ENCODE measurements around the gene RAB22A. TPM values are rescaled to one million over a fixed set of nuclear protein-coding genes. Genes with fewer than 3 reads are reported as not detected.
"Not testable (repeated sequence)": the region's sequence is repeated elsewhere in the genome, so short reads cannot be mapped to it uniquely, and the experiment has no call there.

Gene RAB22A
- total and polyA plus RNA-seq, 2 experiments from 2014 or later: 5.4 to 7.7 TPM

DNA sequence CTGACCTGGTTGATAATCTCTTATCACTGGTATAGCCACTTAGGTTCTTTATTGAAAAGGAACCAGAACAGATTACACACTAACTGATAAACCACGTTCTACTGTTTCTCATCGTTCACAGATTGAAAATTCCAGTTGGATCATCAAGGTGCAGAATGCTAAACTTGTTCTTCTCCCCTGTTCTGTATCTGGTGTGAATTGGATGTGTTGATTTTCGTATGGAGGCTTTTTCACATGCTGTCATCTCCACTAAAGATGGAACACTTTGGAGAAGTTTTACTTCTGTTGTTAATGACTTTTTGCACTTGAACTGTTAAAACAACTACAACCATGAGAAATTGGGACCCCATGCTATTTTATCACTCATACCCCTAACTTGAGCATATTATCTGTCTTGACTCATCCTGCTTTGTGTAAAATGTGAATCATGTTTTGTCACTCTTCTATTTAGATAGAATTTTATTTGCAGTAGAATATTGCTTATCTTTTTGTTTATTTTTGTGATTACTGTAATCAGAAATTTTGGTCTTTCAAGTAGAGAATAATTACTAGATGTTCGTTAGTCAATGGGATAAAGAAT is 97.0 kb downstream of the RAB22A start:
- no peaks in the 10 kb centered on the region for H3K27me3 ChIP-seq
- no peaks in the 10 kb centered on the region for H3K9me3 ChIP-seq (ENCODE audit: low read depth)
- H3K4me1 ChIP-seq (ENCODE audit: low read depth): peaks cover 13% of the 10 kb centered on the region
- H3K4me3 ChIP-seq: no peak overlapping the region
- no peaks in the 10 kb centered on the region for H3K36me3 ChIP-seq
- peak overlapping the region; percentile 47 for H3K27ac ChIP-seq
- TF ChIP-seq, protein P1, sequence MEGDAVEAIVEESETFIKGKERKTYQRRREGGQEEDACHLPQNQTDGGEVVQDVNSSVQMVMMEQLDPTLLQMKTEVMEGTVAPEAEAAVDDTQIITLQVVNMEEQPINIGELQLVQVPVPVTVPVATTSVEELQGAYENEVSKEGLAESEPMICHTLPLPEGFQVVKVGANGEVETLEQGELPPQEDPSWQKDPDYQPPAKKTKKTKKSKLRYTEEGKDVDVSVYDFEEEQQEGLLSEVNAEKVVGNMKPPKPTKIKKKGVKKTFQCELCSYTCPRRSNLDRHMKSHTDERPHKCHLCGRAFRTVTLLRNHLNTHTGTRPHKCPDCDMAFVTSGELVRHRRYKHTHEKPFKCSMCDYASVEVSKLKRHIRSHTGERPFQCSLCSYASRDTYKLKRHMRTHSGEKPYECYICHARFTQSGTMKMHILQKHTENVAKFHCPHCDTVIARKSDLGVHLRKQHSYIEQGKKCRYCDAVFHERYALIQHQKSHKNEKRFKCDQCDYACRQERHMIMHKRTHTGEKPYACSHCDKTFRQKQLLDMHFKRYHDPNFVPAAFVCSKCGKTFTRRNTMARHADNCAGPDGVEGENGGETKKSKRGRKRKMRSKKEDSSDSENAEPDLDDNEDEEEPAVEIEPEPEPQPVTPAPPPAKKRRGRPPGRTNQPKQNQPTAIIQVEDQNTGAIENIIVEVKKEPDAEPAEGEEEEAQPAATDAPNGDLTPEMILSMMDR (IDR thresholded peaks at IDR 0.05; ENCODE audit: low read depth, low read length): no peak
- no peak for DNase-seq (ENCODE audit: low read depth in 1 of 2, low spot score in 1 of 2)

DNA sequence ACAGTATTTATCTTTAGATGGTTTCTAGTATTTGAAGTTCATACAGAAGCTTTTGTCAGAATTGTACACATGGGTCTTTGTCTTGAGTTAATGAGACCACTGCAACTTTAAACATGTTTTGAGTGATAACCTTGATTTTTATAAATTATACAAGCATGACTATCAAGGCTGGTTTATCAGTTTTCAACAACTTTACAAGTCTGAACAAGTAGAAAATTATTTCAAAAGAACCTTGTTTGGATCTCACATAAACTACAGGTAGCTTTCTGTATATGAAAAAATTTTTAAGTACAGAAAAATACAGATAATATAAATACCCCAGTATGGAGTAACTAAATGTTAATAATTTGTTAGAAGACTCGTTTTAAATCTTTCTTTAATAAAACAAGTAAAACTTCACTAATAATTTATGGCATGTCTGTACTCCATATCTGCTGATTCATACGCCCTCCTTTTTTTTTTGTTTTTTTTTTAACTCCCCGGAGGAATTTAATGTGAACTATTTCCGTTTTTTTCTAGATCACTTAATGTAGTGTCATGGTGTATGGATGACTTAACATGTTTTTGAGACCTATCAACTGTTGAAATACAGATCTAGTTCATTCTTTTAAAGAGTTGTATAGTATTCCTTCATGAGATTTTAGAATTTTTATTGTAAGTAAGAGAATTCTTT is 97.8 kb downstream of the RAB22A start:
- Histone ChIP-seq H3K27me3 (no peaks in the 10 kb centered on the region), H3K9me3 (ENCODE audit: low read depth) (no peaks in the 10 kb centered on the region), H3K4me1 (ENCODE audit: low read depth) (peaks cover 13% of the 10 kb centered on the region), H3K27ac (no peak overlapping the region), H3K36me3 (no peaks in the 10 kb centered on the region), H3K4me3 (no peak overlapping the region)
- peak in 1 of 2 donors; percentile 45 for DNase-seq (ENCODE audit: low read depth in 1 of 2, low spot score in 1 of 2)
- TF ChIP-seq, protein P1 (IDR thresholded peaks at IDR 0.05; ENCODE audit: low read depth, low read length): no peak

DNA sequence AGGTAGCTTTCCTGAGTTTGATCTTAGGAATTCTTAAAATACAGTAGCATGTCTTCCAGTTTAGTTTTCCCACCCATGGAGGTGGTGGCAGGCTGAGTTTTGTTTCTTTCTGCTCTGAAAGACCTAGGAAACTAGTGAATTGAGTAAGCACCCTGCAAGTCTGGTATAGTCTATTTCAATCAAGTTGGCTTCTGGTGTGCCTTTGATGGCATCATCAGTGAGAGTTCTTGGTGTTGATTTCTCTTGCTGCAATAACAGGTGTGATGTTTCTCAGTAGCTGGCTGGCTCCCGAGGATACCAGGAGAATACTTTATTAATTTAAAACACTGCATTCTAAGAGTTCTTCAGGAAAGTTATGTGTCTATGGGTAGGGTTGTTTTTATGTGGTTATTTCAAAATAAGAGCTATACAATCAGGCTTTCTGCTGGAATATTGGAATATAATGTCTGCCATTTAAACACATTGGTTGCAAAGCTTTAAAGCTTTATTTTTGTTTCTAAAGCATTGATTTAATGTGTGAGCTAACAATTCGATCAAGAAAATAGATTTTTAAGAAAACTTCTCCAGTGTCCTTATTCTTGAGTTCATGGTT is 98.5 kb downstream of the RAB22A start:
- Histone ChIP-seq H3K9me3 (ENCODE audit: low read depth) (no peaks in the 10 kb centered on the region), H3K27ac (no peak overlapping the region)

DNA sequence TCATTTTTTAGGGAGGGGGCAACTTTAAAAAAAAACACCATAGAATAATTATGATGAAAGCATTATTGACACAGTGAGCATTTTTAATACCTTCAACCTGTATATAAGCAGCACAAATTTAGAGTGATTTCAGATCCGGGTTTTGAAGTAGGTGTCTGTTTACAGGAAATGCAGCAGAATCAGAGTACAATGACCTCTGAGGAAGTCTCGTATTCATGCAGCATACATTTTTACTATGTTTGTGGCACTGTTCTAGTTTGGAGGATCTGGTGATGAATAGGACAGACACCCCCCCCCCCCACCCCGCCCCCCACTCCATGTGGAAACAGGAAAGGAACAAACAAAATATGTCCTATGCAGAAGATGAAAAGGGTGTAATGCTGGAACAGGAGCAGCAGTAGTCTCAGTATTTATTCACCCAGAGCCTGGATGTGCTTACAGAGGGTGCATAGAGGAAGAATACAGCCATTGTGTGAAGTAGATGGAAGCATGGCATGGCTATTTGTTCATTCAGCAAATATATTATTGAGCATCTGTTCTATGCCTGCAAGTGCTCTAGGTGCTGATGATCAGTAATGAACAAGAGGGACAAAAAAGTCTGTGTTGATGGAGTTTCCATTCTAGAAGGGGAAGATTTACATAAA is 99.2 kb downstream of the RAB22A start:
- Histone ChIP-seq H3K36me3 (no peaks in the 10 kb centered on the region), H3K4me3 (no peak overlapping the region), H3K9me3 (ENCODE audit: low read depth) (no peaks in the 10 kb centered on the region), H3K27me3 (no peaks in the 10 kb centered on the region), H3K27ac (no peak overlapping the region), H3K4me1 (ENCODE audit: low read depth) (peaks cover 13% of the 10 kb centered on the region)
- DNase-seq (ENCODE audit: low read depth in 1 of 2, low spot score in 1 of 2): no peak
- TF ChIP-seq, protein P1 (IDR thresholded peaks at IDR 0.05; ENCODE audit: low read depth, low read length): no peak

More for the DNA sequence above, 98.5 kb downstream of the RAB22A start:
- no peaks in the 10 kb centered on the region for H3K27me3 ChIP-seq
- H3K4me1 ChIP-seq (ENCODE audit: low read depth): peaks cover 13% of the 10 kb centered on the region
- TF ChIP-seq, protein P1 (IDR thresholded peaks at IDR 0.05; ENCODE audit: low read depth, low read length): no peak
- no peak overlapping the region for H3K4me3 ChIP-seq
- no peaks in the 10 kb centered on the region for H3K36me3 ChIP-seq
- DNase-seq (ENCODE audit: low read depth in 1 of 2, low spot score in 1 of 2): peak in 1 of 2 donors; percentile 15

DNA sequence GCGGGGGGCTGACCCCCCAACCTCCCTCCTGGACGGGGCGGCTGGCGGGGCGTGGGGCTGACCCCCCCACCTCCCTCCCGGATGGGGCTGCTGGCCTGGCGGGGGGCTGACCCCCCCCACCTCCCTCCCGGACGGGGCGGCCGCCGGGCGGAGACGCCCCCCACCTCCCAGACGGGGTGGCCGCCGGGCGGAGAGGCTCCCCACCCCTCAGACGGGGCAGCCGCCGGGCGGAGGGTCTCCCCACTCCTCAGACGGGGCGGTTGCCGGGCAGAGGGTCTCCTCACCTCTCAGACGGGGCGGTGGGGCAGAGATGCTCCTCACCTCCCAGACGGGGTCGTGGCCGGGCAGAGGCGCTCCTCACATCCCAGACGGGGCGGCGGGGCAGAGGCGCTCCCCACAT is 104.7 kb downstream of the RAB22A start:
- not testable (repeated sequence) for H3K36me3 ChIP-seq; H3K27me3 ChIP-seq; H3K9me3 ChIP-seq (ENCODE audit: low read depth); DNase-seq (ENCODE audit: low read depth in 1 of 2, low spot score in 1 of 2); H3K4me3 ChIP-seq; H3K27ac ChIP-seq; H3K4me1 ChIP-seq (ENCODE audit: low read depth)

DNA sequence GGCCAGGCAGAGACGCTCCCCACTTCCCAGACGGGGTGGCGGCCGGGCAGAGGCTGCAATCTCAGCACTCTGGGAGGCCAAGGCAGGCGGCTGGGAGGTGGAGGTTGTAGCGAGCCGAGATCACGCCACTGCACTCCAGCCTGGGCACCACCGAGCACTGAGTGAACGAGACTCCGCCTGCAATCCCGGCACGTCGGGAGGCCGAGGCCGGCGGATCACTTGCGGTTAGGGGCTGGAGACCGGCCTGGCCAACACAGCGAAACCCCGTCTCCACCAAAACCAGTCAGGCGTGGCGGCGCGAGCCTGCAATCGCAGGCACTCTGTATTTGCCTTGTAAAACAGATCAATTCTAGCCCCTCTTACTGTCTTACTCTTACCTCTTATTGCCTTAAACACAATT is 105.3 kb downstream of the RAB22A start:
- not testable (repeated sequence) for H3K27ac ChIP-seq; H3K36me3 ChIP-seq; H3K9me3 ChIP-seq (ENCODE audit: low read depth); DNase-seq (ENCODE audit: low read depth in 1 of 2, low spot score in 1 of 2); H3K4me1 ChIP-seq (ENCODE audit: low read depth); H3K4me3 ChIP-seq; H3K27me3 ChIP-seq
